Measurements from ENCODE around the gene ASPSCR1. TPM values are rescaled to one million over a fixed set of nuclear protein-coding genes. Genes with fewer than 3 reads are reported as not detected.
A peak's percentile ranks its signal among the peaks of the same experiment; 100 is the strongest.

ASPSCR1 gene
- total RNA-seq, 2 donors from 2014 or later: 14.1 to 18.8 TPM

DNA sequence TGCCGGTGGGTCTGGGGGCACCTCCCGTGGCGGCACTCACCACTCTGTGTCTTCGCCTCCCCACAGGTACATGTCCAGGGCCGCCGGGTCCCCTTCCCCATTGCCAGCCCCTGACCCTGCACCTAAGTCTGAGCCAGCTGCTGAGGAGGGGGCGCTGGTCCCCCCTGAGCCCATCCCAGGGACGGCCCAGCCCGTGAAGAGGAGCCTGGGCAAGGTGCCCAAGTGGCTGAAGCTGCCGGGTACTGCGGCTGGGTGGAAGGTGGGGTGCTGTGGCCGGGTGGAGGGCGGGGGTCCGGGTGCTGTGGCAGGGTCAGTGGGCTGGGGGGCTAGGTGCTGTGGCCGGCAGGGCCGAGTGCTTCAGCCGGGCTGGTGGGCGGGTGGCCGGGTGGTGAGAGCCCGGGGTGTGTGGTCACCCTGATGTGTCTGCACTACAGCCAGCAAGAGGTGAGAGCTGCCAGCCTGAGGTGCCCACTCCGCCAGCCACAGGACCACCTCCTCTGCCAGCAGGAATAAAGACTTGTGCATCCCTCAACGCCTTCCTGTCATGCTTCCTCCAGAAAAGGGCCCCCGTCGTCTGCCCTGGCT, 39.5 kb downstream of the ASPSCR1 start:
- no peaks in the 10 kb centered on the region for H3K9me3 ChIP-seq
- peaks cover 11% of the 10 kb centered on the region for H3K36me3 ChIP-seq
- no peak for DNase-seq (ENCODE audit: low spot score)
- no peaks in the 10 kb centered on the region for H3K27me3 ChIP-seq
- no peak overlapping the region for H3K4me3 ChIP-seq
- H3K27ac ChIP-seq: no peak overlapping the region
- peaks cover 0 to 30% of the 10 kb centered on the region in 2 donors for H3K4me1 ChIP-seq
- TF ChIP-seq, protein P1, sequence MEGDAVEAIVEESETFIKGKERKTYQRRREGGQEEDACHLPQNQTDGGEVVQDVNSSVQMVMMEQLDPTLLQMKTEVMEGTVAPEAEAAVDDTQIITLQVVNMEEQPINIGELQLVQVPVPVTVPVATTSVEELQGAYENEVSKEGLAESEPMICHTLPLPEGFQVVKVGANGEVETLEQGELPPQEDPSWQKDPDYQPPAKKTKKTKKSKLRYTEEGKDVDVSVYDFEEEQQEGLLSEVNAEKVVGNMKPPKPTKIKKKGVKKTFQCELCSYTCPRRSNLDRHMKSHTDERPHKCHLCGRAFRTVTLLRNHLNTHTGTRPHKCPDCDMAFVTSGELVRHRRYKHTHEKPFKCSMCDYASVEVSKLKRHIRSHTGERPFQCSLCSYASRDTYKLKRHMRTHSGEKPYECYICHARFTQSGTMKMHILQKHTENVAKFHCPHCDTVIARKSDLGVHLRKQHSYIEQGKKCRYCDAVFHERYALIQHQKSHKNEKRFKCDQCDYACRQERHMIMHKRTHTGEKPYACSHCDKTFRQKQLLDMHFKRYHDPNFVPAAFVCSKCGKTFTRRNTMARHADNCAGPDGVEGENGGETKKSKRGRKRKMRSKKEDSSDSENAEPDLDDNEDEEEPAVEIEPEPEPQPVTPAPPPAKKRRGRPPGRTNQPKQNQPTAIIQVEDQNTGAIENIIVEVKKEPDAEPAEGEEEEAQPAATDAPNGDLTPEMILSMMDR (IDR thresholded peaks at IDR 0.05): no peak

DNA sequence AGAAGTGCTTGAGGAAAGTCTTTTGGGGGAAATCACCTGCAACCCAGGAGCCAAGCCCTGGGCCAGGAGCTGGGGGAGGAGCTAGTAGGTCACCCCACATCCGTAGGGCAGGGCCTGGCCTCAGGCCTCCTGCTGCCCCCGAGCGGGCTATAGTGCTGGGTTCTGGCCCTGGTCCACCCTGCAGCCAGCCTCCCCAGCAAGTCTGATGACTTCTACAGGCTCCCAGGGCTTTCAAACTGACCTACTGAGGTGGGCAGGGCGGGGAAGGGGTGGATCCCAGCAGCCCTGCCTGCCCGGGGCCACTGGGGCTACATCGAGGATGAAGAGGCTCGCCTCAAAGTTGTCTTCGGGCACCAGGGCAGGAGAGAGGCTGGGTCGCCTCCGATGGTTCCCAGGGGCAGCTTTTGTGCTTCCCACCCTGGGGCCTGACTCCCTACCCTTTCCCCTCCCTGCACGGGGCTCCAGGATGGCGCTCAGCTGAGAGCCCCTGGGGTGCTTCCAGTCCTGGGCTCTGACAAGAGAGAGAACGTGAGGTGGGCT, 40.3 kb downstream of the ASPSCR1 start:
- no peaks in the 10 kb centered on the region for H3K9me3 ChIP-seq
- no peak for DNase-seq (ENCODE audit: low spot score)
- TF ChIP-seq, protein P1 (IDR thresholded peaks at IDR 0.05): no peak
- peaks cover 11% of the 10 kb centered on the region for H3K36me3 ChIP-seq
- H3K27me3 ChIP-seq: no peaks in the 10 kb centered on the region
- no peak overlapping the region for H3K27ac ChIP-seq
- H3K4me3 ChIP-seq: no peak overlapping the region
- peaks cover 0 to 32% of the 10 kb centered on the region in 2 donors for H3K4me1 ChIP-seq

DNA sequence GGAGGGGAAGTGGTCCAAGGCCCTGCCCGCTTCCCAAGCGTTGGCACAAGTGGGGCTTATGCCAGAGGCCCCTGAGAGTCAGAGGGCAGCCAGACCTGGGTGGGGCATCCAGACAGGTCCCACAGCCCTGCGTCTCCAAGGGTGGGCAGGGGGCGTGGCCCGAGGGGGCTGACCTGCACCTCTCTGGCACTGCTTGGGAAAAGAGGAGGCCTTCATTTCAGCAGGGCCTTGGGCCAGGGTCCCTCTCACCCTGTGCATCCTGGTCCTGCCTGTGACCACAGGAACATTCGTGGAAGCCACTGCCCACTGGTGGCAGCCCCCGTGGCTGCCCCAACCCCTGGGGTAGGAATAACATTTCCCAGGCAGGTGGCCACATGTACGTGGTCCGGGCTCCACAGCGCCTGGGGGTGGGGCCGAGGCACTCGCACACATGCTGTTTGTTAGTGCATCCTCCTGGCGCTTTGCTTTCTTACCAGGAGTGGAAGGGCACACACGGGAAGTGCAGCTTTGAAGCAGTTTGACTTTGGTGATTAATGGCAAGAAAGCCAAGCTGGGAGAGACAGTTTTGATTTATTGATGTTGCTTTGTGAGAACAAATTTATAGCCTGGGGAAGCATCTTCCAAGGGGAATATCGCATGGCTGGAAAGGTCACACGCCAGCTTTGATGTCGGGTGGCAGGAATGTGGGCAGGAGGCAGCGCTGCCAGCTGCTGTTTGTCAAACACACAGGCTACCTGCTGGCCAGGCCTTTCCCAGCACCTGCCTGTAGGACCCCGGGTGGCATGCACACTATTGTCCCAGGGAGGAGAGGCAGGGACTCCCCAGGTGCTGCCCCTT, 40.9 kb downstream of the ASPSCR1 start:
- peaks cover 11% of the 10 kb centered on the region for H3K36me3 ChIP-seq
- no peak overlapping the region for H3K27ac ChIP-seq
- peaks cover 0 to 28% of the 10 kb centered on the region in 2 donors for H3K4me1 ChIP-seq
- H3K9me3 ChIP-seq: no peaks in the 10 kb centered on the region
- H3K27me3 ChIP-seq: no peaks in the 10 kb centered on the region
- DNase-seq (ENCODE audit: low spot score): no peak
- no peak overlapping the region for H3K4me3 ChIP-seq
- TF ChIP-seq, protein P1 (IDR thresholded peaks at IDR 0.05): no peak

DNA sequence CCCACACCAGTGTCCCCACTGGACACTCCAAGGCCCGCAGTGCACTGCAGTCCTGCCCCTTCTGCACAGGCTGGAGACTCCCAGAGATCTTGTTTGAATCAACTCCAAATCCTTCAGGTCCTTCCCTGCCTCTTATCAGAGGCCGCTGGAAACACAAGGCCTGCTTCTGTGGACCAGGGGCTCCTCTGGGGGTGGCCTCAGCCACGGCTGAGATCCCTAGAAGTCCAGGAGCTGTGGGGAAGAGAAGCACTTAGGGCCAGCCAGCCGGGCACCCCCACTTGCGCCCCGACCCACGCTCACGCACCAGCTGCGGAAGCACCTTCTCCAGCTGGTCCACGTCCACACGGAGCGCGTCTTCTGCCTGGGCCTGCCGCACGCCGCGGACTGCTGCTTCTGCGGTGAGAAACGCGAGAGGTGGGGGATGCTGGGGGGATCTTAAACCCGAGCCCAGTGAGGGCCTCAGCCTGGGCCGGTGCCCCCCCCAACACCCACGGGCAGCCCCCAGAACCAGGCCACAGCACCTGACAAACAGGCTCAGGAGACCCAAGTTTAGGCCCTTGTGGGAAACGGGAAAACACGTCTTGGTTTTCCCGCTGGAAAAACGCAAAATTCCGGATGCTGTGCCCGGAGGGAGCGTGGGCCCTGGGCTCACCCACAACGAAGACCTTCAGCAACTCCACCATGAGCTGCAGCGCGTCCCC, 41.7 kb downstream of the ASPSCR1 start:
- peaks cover 0 to 27% of the 10 kb centered on the region in 2 donors for H3K4me1 ChIP-seq
- H3K36me3 ChIP-seq: peaks cover 11% of the 10 kb centered on the region
- no peak for DNase-seq (ENCODE audit: low spot score)
- H3K4me3 ChIP-seq: no peak overlapping the region
- H3K27ac ChIP-seq: no peak overlapping the region
- H3K9me3 ChIP-seq: no peaks in the 10 kb centered on the region
- no peaks in the 10 kb centered on the region for H3K27me3 ChIP-seq
- TF ChIP-seq, protein P1 (IDR thresholded peaks at IDR 0.05): no peak

DNA sequence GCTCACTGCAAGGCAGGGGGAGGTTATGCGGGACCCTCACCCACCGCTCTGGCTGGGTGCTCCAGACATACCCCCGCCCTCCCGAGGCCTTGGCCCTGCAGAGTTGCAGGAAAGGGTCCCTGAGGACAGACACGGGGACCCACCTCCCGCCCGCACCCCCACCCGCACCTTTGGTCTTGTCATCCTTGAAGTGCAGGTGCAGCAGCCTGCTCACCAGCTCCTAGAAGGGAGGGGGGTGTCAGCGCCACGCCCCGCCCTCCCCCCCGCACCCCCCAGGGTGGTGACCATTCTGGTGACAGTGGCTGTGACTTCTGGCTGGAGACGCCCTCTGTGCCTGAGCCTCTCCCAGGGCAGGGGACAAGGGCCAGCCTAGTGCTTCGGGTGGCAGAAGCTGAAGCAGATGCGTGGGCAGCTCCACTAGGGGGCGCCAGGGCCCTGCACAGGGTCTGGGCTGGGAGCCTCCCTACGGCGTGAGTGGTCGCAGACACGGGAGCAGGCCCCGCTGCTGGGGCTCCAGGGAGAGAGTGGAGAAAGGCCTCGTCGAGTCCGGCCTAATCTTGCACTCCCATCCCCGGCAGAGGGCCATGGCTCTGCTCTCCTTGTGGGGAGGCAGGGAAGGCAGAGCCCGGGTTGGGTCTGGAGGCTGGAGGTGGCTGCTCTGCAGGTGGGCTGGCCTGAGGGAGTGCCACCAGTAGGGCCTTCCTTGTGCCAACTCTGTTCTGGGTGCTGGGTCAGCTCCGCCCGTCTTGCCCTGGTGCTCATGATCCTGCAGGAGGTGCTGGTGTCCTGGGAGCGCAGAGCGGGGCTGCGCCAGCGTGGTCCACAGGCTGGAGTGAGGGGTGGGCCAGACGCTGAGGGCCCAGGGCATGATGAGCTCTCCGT, 42.5 kb downstream of the ASPSCR1 start:
- Histone ChIP-seq H3K4me1 (peaks cover 0 to 28% of the 10 kb centered on the region in 2 donors), H3K27ac (no peak overlapping the region), H3K4me3 (no peak overlapping the region), H3K36me3 (peaks cover 11% of the 10 kb centered on the region), H3K27me3 (no peaks in the 10 kb centered on the region), H3K9me3 (no peaks in the 10 kb centered on the region)
- TF ChIP-seq, protein P1 (IDR thresholded peaks at IDR 0.05): peak; percentile 45 to 72
- DNase-seq (ENCODE audit: low spot score): no peak
